ENCODE results near the gene ABCC4.

- TF ChIP-seq, protein P1, sequence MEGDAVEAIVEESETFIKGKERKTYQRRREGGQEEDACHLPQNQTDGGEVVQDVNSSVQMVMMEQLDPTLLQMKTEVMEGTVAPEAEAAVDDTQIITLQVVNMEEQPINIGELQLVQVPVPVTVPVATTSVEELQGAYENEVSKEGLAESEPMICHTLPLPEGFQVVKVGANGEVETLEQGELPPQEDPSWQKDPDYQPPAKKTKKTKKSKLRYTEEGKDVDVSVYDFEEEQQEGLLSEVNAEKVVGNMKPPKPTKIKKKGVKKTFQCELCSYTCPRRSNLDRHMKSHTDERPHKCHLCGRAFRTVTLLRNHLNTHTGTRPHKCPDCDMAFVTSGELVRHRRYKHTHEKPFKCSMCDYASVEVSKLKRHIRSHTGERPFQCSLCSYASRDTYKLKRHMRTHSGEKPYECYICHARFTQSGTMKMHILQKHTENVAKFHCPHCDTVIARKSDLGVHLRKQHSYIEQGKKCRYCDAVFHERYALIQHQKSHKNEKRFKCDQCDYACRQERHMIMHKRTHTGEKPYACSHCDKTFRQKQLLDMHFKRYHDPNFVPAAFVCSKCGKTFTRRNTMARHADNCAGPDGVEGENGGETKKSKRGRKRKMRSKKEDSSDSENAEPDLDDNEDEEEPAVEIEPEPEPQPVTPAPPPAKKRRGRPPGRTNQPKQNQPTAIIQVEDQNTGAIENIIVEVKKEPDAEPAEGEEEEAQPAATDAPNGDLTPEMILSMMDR (IDR thresholded peaks at IDR 0.05; ENCODE audit: low read depth, low read length, poor library complexity, severe bottlenecking): no peak
- TF ChIP-seq EZH2phosphoT487 (IDR thresholded peaks at IDR 0.05; ENCODE audit: borderline replicate concordance, low read length): no peak
These were observed 46.9 kb downstream of the ABCC4 start for GRCh38 chr13:95254339-95254738.
